HEK293 (cell line): ENCODE results near the gene PIK3R2.

ENCODE experiments used
- BCL6B ChIP-seq: fragments of 450-650 bp; formaldehyde crosslinking; IDR thresholded peaks from 2 replicates; pipeline ENCODE4 v1.5.1; 2017; ENCODE audit warnings: missing biosample characterization, missing genetic modification characterization
- CTCF ChIP-seq: fragments of 450-650 bp; formaldehyde crosslinking; IDR thresholded peaks from 2 replicates; pipeline ENCODE4 v1.5.1; 2016; ENCODE audit warnings: missing biosample characterization, missing genetic modification characterization
- ELK4 ChIP-seq: IDR thresholded peaks from 2 replicates; pipeline ENCODE4 v1.6.1; 2011; ENCODE audit warnings: mild to moderate bottlenecking, low read depth, low read length, borderline replicate concordance
- GLI2 ChIP-seq: fragments of 450-650 bp; formaldehyde crosslinking; IDR thresholded peaks from 2 replicates; pipeline ENCODE4; 2017; ENCODE audit warnings: missing biosample characterization, missing genetic modification characterization, low read depth, borderline replicate concordance
- KLF7 ChIP-seq: fragments of 450-650 bp; formaldehyde crosslinking; IDR thresholded peaks from 2 replicates; pipeline ENCODE4 v1.5.1; 2016; ENCODE audit warnings: missing biosample characterization, missing genetic modification characterization, borderline replicate concordance
- PBX3 ChIP-seq: sonication (generic); formaldehyde crosslinking; IDR thresholded peaks from 2 replicates; pipeline ENCODE4 v1.8.1; 2022; ENCODE audit warnings: mild to moderate bottlenecking, moderate library complexity, missing genetic modification reagents
- ZNF10 ChIP-seq: fragments of 450-650 bp; formaldehyde crosslinking; IDR thresholded peaks from 2 replicates; pipeline ENCODE4 v1.5.1; 2017; ENCODE audit warnings: missing biosample characterization, missing genetic modification characterization
- ZNF157 ChIP-seq: fragments of 450-650 bp; formaldehyde crosslinking; IDR thresholded peaks from 2 replicates; pipeline ENCODE4 v1.5.1; 2016; ENCODE audit warnings: missing biosample characterization, missing genetic modification characterization
- ZNF211 ChIP-seq: fragments of 450-650 bp; formaldehyde crosslinking; IDR thresholded peaks from 2 replicates; pipeline ENCODE4 v1.5.1; 2016; ENCODE audit warnings: low read depth, missing biosample characterization, missing genetic modification characterization
- ZNF37A ChIP-seq: fragments of 450-650 bp; IDR thresholded peaks from 2 replicates; pipeline ENCODE4 v1.5.1; 2018; ENCODE audit warnings: missing biosample characterization, missing genetic modification characterization
- ZNF558 ChIP-seq: fragments of 450-650 bp; formaldehyde crosslinking; IDR thresholded peaks from 2 replicates; pipeline ENCODE4 v1.5.1; 2016; ENCODE audit warnings: missing biosample characterization, missing genetic modification characterization
- ZNF621 ChIP-seq: fragments of 450-650 bp; formaldehyde crosslinking; IDR thresholded peaks from 2 replicates; pipeline ENCODE4 v1.5.1; 2017; ENCODE audit warnings: missing biosample characterization, missing genetic modification characterization
- ZNF785 ChIP-seq: fragments of 450-650 bp; formaldehyde crosslinking; IDR thresholded peaks from 2 replicates; pipeline ENCODE4 v1.5.1; 2016; ENCODE audit warnings: missing biosample characterization, missing genetic modification characterization
- ZSCAN18 ChIP-seq: fragments of 450-650 bp; formaldehyde crosslinking; IDR thresholded peaks from 2 replicates; pipeline ENCODE4 v1.5.1; 2016; ENCODE audit warnings: missing biosample characterization, missing genetic modification characterization

GRCh38 chr19:18158467-18158866, 5.5 kb downstream of the PIK3R2 start:
- no peak for TF ChIP-seq ZNF621 (tag by site-specific recombination)
- no peak for TF ChIP-seq KLF7 (tag by site-specific recombination)
- TF ChIP-seq BCL6B (tag by site-specific recombination) = no peak
- TF ChIP-seq ZNF211 = no peak
- TF ChIP-seq ZSCAN18 = no peak
- no peak for TF ChIP-seq CTCF (tag by site-specific recombination)
- TF ChIP-seq PBX3 = no peak
- TF ChIP-seq GLI2 = no peak
- no peak for TF ChIP-seq ZNF157
- no peak for TF ChIP-seq ELK4
- TF ChIP-seq ZNF37A (tag by site-specific recombination) = no peak
- no peak for TF ChIP-seq ZNF785 (tag by site-specific recombination)
- no peak for TF ChIP-seq ZNF10
- no peak for TF ChIP-seq ZNF558 (tag by site-specific recombination)
